ENCODE data around the gene PKN2.

The PKN2 gene

DNA sequence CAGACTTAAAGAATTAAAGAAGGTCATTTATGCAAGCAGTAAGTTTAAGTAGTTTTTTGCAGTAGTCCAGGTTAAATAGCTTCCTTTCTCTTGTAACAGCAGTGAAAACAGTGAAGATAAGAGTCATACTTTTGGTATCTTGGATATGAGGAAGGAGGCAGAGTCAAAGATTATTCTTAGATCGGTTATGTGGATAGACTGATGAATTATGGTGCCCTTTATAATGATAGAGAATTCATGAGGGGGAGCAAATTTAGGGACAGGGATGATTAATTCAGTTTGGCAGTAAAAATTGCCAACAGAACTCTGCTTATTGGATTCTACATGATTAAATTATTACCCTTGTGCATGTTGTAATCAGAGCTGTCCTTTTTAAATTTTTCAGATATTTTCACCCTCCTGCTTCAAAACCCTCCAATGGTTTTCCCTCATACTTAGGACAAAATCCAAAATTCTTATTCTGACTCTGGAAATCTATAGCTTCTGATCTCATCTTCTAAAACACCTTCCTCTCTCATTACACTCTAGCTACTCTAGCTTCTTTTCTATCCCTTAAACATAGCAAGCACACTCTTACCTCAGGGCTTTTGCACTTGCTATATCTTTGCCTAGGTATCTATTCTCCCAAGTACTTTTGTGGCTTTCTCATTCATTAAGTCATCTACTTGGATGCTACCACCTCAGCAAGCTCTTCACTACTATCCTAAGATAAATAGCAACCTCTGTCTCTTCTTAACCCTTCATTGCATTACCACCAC is 79.8 kb downstream of the PKN2 start:
- DNase-seq (ENCODE audit: low read depth) = no peak
- H3K4me3 ChIP-seq (ENCODE audit: low read depth, low read length) = no peak overlapping the region
- TF ChIP-seq, protein P1, sequence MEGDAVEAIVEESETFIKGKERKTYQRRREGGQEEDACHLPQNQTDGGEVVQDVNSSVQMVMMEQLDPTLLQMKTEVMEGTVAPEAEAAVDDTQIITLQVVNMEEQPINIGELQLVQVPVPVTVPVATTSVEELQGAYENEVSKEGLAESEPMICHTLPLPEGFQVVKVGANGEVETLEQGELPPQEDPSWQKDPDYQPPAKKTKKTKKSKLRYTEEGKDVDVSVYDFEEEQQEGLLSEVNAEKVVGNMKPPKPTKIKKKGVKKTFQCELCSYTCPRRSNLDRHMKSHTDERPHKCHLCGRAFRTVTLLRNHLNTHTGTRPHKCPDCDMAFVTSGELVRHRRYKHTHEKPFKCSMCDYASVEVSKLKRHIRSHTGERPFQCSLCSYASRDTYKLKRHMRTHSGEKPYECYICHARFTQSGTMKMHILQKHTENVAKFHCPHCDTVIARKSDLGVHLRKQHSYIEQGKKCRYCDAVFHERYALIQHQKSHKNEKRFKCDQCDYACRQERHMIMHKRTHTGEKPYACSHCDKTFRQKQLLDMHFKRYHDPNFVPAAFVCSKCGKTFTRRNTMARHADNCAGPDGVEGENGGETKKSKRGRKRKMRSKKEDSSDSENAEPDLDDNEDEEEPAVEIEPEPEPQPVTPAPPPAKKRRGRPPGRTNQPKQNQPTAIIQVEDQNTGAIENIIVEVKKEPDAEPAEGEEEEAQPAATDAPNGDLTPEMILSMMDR (IDR thresholded peaks at IDR 0.05; ENCODE audit: control insufficient read depth, extremely low read depth, insufficient read depth) = no peak

DNA sequence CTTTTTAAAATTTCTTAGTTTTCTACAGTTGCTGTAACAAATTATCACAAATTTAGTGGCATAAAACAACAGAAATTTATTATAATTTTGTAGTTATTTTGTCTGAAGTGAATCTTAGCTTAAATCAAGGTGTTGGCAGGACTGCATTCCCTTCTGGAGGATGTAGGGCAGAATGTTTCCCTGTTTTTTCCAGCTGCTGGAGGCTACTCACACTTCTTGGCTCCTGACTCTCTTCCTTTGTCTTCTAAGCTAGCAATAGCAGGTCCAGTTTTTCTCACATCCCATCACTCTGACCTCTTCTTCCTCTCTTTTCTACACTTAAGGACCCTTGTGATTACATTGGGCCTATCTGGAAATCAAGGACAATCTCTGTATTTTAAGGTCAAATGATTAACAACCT is 84.1 kb downstream of the PKN2 start:
- no peak overlapping the region for H3K4me3 ChIP-seq (ENCODE audit: low read depth, low read length)
- TF ChIP-seq, protein P1 (IDR thresholded peaks at IDR 0.05; ENCODE audit: control insufficient read depth, extremely low read depth, insufficient read depth) = no peak
- no peak for DNase-seq (ENCODE audit: low read depth)

DNA sequence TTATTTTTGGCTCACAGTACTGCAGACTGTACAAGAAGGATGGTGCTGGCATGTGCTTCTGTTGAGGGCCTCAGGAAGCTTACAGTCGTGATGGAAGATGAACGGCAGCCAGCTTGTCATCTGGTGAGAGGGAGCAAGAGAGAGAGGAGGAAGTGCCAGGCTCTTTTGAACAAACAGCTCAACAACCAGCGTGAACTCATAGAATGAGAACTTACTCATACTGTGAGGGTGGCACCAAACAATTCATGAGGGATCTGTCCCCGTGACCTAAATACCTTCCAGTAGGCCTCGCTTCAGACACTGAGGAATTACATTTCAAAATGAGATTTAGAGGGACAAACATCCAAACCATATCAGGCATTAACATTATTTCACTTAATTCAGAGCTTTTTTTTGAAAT is 84.7 kb downstream of the PKN2 start:
- TF ChIP-seq, protein P1 (IDR thresholded peaks at IDR 0.05; ENCODE audit: control insufficient read depth, extremely low read depth, insufficient read depth) = no peak
- DNase-seq (ENCODE audit: low read depth) = no peak
- no peak overlapping the region for H3K4me3 ChIP-seq (ENCODE audit: low read depth, low read length)

DNA sequence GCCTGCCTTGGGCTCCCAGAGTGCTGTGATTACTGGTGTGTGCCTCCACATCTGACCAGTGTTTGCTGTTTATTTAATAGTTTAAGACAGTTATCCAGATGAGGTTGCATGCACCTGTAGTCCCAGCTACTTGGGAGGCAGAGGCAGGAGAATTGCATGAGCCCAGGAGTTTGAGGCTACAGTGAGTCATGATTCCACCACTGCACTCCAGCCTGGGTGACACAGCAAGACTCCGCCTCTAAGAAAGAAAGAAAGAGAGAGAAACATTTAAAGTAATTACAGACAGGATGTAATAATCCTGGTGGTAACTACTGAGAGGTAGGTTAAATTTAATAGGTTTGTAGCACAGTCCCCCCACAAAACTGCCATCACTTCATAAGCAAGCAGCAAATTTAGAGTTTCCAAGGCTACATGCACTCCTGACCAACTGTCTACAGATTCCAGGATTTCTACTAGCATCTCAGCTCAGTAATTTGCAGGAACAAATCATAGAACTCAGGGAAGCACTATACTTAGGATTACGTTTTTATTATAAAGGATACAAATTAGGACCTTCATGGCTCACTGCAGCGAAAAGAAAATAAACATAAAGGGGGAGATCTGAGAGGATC is 89.6 kb downstream of the PKN2 start:
- no peak overlapping the region for H3K4me3 ChIP-seq (ENCODE audit: low read depth, low read length)
- no peak for DNase-seq (ENCODE audit: low read depth)
- TF ChIP-seq, protein P1 (IDR thresholded peaks at IDR 0.05; ENCODE audit: control insufficient read depth, extremely low read depth, insufficient read depth) = no peak

DNA sequence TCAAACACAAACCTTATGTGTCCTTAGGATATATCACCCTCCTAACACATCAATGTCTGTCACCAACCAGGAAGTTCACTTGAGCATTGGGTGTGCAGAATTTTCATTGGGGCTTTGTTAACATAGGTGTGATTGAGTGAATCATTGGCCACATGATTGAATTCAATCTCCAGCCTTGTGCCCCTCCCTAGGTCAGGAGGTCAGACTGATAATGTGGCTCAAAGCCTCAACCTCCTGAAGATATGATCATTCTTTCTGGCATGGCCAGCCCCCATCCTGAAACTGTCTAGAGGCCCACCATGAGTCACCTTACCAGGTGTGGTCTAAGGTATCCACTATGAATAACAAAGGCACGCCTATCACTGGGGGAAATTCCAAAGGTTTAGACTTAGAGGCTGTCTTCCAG is 90.1 kb downstream of the PKN2 start:
- H3K4me3 ChIP-seq (ENCODE audit: low read depth, low read length) = no peak overlapping the region
- DNase-seq (ENCODE audit: low read depth) = no peak
- TF ChIP-seq, protein P1 (IDR thresholded peaks at IDR 0.05; ENCODE audit: control insufficient read depth, extremely low read depth, insufficient read depth) = no peak

DNA sequence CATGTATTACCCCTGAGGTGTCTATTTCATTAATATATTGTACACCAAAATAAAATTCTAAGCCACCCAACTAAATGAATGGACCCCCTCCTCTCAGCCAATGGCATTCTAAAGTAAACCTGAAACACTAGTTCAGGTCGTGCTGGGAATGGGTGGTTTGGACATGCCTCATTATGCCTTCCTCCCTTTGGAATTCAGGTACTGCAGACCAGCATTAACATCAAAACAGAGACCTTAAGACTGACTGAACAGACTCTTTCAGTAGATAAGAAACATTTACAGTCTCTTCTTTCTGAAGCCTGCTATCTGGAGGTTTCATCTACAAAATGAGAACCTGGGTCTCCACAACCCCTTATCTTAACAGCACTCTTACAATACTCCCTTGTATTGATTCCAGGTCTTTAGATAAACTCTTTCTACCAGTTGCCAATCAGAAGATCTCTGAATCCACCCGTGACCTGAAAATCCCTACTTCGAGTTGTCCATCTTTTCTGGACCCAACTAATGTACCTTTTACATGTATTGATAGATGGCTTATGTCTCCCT is 93.6 kb downstream of the PKN2 start:
- no peak overlapping the region for H3K4me3 ChIP-seq (ENCODE audit: low read depth, low read length)
- no peak for DNase-seq (ENCODE audit: low read depth)
- TF ChIP-seq, protein P1 (IDR thresholded peaks at IDR 0.05; ENCODE audit: control insufficient read depth, extremely low read depth, insufficient read depth) = no peak
